Activated CD8-positive, alpha-beta memory T cell treated with anti-CD3 and anti-CD28 coated beads, Interleukin-2, amount 50 U/mL, for 24 hours (primary cell): ENCODE measurements around the gene TMEM198.

Experiments
- DNase-seq: peaks from one replicate; pipeline ENCODE4 v3.0.0-alpha.2; 2020; ENCODE audit errors: extremely low read depth

TMEM198 gene

GRCh38 chr2:219562049-219563020, 18.5 kb downstream of the TMEM198 start:
- no peak for DNase-seq

GRCh38 chr2:219563271-219563928, 19.6 kb downstream of the TMEM198 start:
- no peak for DNase-seq

- no peak for DNase-seq
These were observed 21.6 kb downstream of the TMEM198 start for GRCh38 chr2:219565130-219566080.

- no peak for DNase-seq
These were observed 22.8 kb downstream of the TMEM198 start for GRCh38 chr2:219566640-219567039.

DNA sequence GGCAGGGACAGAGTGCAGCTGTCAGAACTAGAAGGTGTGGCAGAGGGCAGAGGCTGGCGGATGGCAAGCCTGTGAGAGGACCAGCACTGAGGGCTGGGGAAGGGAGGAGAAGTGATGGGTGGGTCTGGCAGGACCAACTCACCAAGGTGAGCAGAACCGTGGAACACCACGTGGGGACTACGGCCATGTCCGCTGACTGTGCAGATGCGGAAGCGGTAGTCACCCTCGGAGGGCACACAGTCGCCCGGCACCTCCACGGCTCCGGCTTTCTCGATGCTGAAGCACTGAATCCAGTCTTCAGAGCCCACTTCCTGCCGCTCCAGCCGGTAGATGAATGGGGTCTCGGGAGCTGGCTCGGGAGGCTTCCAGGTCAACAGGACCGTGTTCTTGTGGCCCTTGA, 23.3 kb downstream of the TMEM198 start:
- DNase-seq: no peak

DNA sequence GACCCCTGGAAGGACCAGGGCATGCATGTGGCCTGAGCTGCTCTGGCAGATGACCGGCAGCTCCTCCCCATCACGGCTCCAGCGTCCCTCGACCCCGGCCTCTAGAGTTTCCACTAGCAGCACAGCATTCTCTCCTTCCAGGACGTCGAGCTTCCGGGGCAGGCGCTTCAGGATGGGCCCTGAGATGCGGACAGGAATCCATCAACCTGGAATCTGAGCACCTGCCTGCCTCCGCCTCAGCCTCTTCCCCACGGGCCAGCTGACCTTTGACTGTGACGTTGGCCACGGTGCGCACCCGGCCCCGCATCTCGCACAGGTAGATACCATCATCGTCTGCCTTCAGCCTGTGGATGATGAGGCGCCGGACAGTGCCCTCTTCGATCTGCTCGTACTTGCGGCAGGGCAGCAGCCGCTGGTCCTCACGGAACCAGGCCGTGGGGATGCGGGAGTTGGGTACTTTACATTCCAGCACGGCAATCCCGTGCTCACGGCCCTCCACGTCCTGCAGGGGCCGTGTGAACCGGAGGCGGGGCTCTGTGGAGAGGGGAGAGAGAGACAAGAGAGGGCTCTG, 24.0 kb downstream of the TMEM198 start:
- no peak for DNase-seq

DNA sequence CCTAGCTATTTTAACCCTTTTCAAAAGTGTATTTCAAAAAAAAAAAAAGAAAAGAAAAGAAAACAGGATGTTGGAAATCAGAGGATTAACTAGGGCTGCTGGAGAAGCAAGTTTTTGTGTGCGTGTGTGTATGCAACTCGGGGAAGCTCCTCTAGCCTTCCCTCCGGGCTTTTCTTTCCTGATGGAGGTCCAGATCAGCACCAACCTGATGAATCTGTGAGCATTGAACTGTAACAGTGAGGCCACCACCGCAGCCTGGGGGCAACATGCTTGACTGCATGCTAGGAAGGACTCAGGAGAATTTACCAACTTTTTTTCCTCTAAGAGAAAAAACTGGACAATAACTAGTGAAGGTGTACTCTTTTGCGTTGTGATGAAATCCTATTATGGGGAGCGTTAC, 25.2 kb downstream of the TMEM198 start:
- DNase-seq: no peak

GRCh38 chr2:219569635-219570034, 25.8 kb downstream of the TMEM198 start:
- DNase-seq: no peak

- no peak for DNase-seq
These were observed 26.5 kb downstream of the TMEM198 start for GRCh38 chr2:219570194-219570923.

DNA sequence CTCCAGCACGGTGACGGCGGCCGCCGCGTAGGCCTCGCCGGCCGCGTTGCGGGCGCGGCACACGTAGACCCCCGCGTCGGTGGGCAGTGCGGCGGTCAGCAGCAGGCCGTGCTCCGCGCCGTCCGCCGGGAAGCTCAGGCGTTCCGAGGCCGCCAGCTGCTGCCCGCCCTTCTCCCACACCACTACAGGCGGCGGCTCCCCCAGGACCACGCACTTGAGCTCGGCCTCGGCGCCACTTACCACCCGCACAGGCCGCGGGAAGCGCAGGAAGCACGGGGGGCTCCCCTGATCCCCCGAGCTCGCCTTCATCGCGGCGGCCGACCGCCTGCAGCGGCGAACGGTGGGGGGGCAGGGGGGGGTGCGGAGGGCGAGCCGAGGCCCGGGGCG, 27.1 kb downstream of the TMEM198 start:
- DNase-seq: no peak

DNA sequence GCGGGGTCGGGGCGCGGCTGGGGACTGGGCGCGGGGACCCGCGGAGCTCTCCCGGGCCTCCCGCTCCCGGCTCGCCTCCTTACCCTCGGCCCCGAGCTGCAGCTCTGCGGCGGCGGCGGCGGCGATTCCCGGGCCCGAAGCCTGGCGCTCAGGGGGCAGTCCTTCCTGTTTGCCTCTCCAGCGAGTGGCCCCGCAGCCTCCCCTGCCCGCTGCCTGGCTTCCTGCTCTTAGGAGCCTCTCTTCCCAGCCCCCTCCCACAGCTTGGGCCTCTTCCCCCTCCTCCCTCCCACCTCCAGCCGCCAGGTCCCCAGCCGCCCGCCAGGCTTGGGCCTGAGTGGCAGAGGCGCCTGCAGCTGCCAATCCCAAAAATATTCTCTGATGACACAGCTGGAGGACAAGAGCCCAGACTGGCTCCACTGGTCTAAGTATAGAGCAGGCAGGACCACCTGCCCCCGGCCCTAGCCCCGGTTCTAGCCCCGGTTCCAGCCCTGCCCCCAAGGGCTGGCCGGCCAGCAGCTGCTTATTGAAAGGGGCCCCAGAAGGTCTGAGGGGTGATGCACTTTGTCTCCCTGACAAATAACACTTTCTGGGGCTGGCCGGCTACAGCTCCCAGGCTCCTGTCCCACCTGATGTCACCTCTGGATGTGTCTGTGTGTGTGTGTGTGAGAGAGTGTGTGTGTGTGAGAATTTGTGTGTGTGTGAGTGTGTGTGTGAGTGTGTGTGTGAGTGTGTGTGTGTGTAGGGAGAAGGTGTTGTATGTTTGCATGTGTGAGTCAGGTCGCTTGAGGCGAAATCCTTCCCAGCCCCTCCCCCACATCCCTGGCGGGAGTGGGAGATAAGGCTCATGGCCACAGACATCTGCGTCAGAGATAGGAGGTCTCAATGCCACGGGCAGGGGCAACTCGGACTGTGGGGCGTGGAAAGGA, 27.7 kb downstream of the TMEM198 start, which contains the start of gene OBSL1:
OBSL1 (minus strand) TSS at position 229 of the 926 bp plus-strand sequence. CDS start 307 bp downstream, outside the sequence.
- no peak for DNase-seq

GRCh38 chr2:219572237-219573001, 28.6 kb downstream of the TMEM198 start, which contains the start of gene INHA:
INHA (plus strand) TSS chr2:219572310; CDS start chr2:219572375, 65 bp downstream.
- no peak for DNase-seq

DNA sequence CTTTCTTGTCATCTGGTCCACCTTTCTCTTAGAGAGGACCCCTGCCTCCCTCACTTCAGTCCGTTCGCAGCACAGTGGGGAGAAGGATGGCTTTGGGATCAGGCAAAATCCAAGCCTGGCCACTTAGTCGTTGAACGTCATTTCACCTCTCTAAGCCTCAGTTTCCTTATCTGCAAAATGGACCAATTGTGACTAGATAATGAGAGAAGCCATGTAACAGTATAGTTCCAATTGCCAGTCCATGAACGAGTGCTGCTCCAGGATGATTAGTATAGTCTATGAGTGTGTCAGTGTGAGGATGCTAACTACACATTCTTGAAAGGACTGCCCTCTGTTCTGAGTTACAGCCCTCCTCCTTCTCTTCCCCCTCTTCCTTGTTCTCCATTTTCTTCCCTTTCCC, 29.3 kb downstream of the TMEM198 start:
- DNase-seq: no peak

- no peak for DNase-seq
These were observed 30.9 kb downstream of the TMEM198 start for GRCh38 chr2:219574484-219575311.

DNA sequence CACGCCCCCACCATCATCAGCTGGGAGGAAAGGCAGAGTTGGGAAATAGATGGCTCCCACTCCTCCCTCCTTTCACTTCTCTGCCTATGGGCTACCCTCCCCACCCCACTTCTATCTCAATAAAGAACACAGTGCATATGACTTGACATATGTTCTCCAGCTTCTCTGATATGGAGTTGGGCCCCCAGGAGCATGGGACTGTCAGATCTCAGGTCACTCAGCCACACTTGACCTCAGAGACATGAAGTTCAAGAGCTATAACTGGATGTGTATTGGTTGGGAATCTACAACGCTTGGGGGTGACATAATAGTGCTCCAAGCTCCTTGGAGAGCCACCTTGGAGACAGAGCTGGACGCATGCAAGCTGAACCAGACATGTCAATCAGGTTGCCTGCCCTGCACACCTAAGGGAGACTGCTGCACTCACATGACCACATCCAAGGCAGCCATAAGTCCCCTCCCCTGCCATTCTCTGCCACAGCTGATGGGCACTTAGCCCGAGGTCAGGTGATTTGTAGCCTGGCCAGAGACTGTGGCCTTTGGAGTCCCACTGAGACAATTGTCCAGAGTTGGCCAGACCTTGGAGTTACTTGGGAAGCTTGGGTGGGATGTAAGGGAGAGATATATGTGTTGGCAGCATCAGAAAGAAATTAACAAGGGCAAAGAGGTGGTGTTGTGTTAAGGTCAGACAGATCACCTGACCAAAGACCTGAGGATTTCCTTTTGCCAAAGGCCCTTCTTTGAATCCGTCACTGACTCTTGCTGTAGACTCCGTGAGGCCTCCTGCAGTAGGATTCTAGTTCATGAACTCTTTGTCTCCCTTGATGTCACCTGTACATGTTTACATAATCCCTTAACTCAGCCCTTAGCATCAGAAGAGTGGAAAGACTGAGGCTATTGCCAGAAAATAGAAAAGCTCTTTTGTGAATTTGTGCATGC, 32.0 kb downstream of the TMEM198 start:
- no peak for DNase-seq

DNA sequence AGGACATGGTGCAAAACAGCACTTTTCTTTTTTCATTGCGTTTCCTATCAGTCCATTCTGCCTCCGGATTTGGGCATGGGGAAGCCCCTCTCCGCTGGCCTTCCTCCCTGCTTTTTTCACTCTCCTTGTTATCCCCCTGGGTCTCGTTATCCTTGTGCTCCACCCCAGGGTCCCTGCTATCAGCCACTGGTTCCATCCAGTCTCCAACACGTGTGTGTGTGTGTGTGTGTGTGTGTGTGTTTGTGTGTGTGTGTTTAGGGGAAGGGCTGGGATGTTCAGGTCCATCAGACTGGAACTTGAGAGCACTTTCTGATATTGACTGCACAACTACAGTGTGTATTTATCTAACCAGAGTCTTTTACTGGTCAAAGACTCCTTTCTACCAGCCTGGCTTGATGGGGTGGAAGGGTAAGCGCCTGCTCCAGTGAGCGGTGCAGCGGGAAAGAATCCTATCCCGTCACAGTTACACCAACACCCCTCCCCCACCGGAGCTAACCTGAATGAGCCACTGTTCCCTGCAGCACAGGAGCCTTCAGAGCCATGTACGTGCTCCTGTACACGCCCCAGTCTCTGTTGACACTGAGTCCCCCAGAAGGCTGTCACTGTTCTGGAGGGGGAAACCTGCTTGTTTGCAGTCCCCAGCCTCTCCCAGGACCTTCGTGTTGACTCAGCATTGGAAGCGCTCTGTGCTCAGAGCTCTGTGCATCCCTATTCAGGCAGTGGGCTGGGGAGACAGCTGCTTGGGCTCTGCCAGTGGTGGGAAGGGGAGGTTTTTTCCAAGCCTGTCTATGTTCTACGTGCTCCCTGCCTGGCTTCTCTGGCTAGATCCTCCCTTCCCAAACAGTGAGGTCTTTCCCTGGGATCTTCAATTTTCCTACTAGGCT, 32.9 kb downstream of the TMEM198 start:
- DNase-seq: no peak
